Brain pericyte (primary cell): ENCODE measurements around the gene HBS1L.

Source experiments
- DNase-seq: peaks from one replicate; pipeline ENCODE4 v3.0.0-alpha.2; 2012; ENCODE audit warnings: low read depth, low spot score

Gene HBS1L

DNA sequence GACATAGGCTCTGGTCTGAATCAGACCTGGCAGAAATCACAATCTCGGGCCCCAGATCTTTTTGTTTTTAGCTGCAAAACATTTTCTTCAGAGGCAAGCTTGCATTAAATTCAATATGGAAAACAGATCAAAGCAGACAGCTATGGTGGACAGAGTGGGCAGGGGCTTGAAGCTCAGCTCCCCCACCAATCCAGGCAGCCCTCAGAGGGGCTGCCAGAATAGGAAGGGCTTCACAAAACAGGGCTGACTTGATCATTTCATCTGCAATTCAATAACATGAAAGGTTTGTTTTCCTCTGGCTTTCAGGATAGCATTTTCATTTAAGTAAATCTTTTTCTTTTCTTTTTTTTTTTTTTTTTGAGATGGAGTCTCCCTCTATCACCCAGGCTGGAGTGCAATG, 55.5 kb downstream of the HBS1L start:
- no peak for DNase-seq

DNA sequence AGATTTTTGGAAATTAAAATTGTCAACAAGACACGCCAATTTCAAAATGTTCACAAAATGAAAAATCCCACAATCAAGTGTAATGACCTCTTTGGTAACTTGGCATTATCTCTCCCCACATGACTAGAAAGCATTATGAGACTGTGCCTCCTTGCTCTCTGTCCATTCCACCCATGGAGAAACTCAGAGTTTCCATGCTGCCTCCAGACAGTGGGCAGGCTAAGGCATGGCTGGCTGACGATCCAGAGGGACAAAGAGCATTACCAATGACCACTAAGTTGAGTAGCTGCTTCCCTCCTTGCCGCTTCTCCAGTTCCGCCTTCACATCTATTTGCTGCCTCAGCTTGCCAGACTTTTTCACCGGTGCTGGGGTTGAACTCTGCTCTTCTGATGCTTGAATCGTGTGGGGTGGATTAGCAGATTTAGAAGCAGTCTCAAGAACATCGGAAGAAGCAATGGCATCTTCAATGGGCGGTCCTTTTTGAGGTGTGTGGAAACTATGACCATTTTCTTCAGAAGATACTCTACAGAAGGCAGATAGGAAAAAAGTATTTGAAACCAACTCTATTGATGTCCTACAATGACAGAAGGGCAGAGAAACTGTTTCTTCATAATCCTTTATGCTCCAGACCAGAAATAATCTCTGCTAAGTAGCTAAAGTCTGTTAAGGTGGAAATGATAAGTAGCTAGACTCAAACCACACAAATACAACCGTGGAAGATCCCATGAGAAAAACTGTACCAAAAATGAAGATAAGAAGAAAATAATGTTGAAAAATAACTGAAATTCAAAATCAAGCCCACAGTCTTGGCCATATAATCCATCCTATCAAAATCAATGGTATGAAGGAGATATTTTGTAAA, 57.3 kb downstream of the HBS1L start:
- DNase-seq: no peak

DNA sequence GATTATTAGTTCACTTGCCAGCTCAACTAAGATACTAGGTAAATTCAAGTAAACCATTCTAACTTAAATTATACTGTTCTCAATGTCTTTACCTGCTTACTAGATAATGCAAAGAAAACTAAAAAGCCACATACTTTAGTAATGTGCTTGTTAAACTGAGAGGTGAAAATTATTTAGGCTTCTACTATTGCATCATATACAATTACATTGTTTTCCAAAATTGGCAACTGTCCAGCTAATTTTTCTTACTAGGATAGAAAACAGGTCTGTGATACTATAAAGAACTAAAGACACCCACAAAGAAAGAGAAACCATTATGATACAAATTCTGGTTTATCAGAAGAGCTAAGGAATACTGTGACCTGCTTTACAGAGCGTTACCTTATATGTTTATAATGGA, 59.1 kb downstream of the HBS1L start:
- DNase-seq: no peak

DNA sequence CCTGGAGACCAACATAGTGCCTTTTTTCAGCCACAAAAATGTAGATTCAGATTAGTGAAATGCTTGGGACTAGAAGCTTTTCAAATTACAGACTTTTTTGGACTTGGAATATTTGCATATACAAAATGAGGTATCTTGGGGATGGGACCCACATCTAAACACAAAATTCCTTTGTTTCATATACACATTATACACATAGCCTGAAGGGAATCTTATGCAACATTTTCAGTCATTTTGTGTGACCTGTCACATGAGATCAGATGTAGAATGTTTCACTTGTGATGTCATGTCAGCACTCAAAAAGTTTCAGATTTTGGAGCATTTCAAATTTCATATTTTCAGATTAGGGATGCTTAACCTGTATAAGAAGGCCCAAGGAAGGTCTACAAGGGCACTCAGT, 60.2 kb downstream of the HBS1L start:
- DNase-seq: no peak

DNA sequence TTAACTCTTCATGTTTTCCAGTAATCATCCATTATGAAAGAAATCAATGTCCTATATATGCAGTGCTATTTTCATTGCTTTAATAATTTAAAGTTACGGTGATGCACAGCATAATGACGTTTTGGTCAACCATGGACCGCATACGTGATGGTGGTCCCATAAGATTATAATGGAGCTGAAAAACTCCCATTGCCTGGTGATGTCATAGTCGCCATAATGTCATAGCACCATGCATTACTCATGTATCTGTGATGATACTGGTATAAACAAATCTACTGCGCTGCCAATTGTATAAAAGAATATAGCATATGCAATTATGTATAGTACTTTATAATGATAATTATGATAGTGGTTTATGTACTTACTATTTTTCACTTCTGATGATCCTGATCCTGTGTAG, 62.5 kb downstream of the HBS1L start:
- DNase-seq: no peak

DNA sequence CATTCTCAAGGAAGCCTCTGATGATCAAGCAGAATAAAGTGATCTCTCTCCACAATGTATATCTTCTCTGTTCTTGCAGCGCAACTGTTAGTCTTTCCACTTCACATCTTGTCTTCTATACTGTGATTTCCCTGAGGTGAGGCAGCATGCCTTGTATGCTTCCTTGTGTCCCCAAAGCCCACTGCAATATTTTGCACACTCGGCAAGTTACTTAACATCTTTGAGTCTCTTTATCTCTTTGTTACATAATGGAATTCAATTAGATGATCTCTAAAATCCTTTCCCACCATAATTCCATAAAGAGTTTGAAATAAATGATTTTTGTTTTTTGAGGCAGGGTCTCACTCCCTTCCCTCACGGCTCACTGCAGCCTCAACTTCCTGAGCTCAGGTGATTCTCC, 64.4 kb downstream of the HBS1L start:
- no peak for DNase-seq

DNA sequence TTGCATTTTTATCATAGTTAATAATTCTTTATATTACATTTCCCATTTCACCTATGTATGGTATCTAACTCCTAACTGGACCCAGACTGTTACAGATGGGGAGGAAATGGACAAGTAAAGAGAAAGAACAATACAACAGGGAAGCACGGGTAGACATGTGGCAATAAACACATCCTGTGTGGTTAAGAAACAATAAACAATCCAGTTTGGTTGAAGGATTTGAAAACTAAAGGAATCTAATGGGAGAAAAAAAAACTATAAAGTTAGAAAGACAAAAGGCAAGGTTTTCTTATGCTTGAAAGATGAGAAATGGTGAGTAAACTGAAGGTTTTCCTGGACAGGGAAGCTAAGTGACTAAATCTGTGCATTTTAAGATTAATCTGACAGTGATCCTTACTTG, 69.8 kb downstream of the HBS1L start:
- DNase-seq: no peak

DNA sequence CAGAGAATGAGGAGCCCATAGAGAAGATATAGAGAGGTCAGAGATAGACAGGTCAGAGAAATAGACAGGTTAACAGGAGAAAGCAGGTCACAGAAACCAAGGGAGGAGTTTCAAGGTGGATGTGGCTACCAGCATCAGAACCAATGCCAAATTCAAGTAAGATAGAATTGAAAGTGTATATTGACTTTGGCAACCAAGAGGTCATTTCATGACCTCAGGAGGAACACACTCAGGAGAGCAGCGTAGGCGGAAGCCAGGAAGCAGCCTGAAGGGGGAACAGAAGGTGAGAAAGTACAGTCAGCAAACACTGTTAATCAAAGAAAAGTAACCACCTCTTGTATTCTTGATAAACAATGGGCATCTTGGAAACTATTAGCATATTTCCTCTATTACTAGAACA, 70.8 kb downstream of the HBS1L start:
- no peak for DNase-seq

DNA sequence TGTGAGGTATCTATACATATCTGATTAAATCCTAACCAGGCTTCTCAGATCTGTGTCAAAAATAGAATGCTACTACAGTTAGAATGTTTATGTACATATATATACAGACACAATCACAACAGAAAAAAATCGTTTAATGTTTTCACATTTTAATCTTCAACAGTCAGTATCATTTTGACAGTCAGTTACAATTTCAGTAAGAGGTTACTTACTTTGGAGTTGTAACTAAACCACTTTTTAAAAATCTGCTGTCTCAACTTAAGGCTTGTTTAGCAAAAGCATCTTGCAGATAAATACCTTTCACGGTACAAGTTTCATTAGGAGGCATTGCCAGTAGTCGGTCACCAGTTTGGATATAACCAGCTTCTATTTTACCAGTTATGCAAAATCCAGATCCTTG, 72.5 kb downstream of the HBS1L start:
- DNase-seq: no peak

DNA sequence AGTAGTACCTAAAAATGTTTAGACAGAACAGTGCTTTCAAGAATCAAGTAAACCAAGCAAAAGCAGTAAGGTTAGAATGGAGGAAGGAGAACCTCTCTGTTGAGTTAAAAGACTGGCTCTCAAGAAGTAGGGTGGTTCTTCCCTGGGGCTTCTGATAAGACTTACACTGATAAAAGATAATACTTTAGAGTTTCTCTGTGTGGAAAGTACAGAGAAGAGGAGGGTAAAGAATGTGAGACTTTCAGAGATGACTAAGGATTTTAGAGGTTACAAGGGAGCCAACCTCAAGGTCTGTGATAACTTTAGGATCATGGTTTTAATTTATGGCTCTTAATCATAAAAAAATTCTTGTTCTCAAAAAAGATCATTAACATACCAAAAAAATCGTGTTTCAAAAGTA, 73.8 kb downstream of the HBS1L start:
- no peak for DNase-seq

DNA sequence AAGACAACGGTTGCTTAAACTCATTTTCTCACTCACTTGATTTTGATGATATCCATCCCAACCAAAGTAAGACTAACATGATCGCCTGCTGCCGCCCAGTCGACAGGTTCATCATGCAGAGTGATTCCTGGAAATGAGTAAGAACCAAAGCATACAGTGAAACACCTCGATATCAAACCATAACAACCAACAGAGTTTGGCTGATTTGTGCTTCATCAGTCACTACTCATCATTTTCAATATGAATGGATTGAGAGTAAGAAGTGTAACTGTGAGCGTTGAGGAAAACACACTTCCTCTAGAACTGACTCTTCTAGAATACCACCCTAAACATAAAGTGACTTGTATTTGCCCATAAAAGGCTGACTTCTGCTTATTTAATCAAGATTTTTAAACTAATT, 75.5 kb downstream of the HBS1L start:
- DNase-seq: no peak

DNA sequence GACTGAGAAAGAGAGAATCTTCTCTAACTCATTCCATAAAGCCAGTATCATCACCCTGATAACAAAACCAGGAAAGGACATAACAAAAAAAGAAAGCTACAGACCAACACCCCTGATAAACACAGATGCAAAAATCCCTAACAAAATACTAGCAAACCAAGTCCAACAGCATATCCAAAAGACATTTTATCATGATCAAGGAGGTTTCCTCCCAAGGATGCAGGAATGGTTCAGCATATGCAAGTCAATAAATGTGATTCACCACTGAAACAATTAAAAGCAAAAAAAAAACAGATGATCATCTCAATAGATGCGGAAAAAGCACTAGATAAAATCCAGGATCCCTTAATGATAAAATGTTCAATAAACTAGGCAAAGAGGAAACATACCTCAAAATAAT, 80.3 kb downstream of the HBS1L start:
- DNase-seq: no peak

DNA sequence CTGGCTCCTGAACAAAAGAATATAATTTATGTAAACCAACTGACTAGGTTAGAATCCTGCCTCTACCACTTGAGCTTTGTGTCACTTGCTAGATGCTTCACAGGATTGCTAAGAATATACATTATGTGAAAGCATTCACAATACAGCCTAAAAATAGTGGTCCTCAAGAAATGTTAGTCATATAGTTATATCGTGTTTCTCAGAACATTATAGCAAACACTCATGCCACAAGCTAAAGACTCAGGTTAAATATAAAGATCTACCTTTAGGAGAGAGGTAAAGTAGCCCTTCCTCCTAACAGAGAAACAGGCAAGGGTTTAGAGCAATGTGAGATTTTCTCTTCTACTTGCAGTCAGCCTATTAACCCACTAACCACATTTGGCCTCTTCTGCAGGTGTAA, 86.9 kb downstream of the HBS1L start:
- no peak for DNase-seq

DNA sequence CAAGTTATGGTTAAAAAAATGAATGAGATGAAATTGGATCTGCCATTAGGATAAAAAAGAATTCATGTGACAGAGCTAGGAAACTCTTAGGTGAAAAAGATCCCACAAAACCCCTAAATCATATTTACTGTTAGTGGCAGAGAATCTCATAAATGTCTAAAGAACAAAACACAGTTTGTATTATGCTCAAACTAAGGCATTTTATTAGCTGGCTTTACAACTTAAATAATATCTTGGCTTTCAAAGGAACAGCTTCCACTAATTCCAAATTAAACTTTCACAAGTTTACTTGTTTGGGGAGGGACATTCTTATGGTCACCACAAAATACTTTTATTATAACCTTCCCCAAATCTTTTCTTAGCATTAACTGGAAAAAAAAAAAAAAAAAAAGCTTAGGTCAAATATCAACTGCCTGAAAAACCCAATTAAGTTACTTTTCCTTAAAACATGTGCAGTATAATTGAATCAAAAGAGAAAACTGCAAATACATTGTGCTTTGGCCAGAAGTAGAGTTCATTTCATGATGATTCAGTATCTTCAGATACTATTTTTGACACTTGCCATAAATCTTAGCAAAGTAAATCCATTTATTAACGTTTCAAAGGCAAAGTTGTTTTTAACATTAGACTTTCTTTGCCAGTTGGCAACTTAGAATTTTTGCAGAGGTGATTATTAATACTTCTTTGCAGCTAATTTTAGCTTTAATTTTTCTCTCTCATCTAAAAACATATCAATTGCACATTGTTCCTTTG, 90.0 kb downstream of the HBS1L start:
- no peak for DNase-seq

DNA sequence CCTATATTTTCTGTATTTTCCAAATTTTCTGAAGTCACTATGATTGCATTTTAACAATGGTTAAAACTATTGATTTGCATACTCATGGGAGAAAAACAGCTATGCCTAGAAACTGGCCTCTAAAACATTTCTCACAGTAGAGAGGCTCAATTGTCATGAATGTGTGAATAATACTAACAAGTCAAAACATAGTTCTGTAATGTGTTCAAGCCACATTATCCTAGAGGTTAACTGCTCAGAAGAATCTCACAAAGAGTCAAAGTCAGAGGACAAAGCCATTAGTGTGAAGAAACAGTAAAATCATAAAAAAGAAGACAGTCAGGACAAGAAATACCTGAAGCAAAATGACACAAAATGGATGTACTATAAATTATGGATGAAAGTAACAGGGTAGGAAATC, 92.2 kb downstream of the HBS1L start:
- DNase-seq: no peak

DNA sequence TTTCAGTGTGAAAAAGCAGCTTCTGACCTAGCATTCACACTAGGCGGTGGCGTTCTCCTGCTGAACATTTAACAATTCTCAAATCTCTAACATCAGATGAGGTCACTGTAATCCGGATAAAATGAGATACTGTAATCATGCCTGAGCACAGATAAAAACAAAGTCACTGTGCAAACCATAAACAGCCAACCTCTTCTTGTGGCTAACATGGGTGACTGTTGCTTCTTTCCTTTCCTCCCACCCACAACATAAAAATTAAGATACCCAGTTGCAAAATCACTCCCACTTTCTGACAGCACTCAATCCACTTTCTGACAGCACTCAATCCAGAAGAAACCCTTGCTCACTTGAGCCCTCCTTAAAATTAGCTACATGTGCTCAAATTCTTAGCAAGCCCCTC, 93.3 kb downstream of the HBS1L start:
- DNase-seq: no peak

DNA sequence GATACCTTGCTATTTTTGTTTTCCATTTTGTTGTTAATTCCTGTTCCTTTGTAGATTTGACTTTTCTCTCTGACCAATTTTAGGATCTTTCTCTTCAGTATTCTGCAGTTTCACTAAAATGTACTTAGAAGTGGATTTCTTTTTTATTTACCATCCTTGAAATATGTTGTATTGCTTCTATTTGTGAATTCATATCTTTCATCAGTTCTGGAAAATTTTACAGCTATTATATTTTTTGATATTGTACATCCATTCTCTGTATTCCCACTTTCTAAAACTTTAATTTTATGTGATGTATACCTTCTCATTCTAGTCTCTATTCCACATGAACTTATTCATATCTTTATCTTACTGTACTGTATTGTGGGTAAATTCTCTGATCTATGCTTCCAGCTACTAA, 95.0 kb downstream of the HBS1L start:
- DNase-seq: no peak

DNA sequence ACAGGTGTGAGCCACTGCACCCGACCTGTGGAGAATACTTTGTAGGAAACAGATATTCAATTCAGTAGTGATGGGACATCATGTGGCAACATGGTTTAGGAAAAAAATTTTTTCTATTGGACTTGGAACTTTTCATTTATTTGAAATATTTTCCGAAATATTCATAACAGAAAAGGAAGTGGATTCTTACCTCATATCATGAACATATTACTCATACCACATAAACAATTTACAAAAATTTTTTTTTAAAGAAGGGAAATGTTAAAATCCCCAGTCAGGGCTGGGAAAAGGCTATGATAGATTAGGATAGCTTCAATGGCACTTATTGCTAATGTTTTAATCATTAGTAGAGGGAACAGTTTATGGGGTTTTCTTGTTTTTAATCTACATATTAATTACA, 97.9 kb downstream of the HBS1L start:
- DNase-seq: no peak

DNA sequence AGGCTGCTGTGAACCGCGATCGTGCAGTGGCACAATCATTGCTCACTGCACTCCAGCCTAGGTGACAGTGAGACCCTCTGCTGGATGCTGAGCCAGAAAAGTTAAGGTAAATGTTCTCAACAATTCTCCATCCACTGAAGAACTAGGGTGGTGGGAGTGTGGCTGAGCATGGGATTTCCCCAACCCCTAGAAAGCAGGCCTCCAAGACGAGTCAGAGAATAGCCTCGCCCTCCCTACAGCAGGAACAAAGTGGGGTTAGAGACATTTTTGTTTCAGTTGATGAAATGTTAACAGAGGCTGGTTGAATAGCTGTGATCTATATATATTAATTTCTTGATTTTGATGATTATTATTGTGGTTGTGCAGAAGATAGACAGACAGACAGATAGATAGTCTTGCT, 98.6 kb downstream of the HBS1L start:
- no peak for DNase-seq

DNA sequence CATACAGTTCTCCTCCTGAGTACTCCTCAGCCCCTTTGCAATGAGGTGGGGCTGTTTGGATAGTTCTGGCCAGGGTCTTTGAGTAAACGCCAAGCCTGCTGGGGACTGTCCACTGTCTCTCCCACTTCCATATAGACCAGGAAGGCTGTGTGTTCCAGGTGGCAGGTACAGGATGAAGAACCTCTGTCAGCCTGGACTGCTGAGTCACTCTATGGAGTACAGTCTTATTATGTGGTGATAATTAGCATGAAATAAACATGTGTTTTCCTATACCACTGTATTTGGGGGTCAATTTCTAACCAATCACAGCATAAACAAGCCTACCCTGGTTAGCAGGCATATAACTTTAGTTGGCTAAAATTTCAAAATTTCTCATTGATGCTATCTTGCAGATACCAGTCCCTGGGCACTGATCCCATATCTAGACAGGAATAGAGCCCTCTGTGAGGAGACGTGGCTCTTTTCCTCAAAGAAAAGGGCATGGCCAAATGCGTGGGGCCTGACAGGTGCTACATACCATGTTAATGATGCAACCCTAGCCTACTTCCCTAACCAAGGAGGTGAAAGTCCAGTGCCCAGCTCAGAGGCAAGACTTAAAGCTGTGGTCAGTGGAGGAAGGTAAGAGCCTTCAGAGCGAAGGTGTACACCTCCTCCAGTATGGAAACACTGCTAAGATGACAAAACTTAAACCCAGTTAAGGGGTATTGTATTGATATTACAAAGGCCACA, 100.2 kb downstream of the HBS1L start:
- DNase-seq: no peak

DNA sequence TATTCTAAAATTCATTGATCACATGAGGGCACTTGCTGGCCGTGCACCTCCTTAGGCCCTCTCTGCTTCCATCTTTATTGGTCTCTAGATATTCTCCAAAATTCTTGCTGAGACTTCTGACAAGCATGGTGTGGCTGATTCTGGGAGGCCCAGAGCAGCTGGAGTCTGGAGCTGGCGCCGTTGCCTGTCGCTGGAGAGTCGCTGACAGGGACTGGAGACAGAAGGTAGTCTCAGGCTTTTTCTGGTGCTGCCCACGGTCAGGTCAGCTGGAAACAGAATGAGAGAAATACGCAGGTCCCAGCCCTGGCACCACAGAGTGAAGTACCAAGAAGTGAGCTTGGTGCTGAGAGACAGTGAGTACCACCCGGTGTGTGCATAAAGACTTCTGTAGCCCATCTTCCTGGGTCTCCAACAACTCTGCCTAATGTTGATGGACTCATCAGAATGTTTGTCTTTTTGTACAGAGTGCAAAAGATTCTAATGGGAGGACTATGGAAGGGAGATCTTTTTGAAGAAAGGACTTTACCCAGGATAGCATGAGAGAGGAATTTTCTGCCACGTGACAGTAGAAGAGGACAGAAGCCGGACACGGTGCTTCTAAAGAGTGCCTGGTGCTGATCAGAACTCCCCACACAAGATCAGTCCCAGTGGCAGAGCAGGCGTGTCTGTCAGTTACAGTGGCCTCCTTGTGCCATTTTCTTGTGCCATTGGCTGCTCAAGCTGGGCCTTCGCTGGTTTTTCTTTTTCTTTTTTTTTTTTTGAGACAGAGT, 102.9 kb downstream of the HBS1L start:
- no peak for DNase-seq

DNA sequence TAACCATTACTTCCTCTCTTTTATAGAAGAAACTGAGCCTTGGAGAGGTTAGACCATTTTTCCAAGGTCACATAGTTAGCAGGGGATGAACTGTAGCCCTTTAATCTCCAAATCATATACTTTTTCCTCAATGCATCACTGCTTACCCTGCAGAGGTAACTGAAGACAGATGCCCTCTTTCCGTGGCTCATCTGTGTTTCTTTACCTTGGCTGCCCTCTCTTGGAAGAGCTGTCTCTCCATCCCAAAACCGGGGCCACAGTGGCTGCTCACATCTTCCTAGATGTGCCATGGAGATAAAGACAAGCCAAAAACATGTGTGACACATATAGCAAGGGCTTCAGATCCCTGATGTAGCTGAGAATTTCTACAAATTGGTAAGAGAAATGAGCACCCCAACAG, 104.1 kb downstream of the HBS1L start:
- no peak for DNase-seq
